ENCODE results near the gene ADAMTS12. TPM values are rescaled to one million over a fixed set of nuclear protein-coding genes. Genes with fewer than 3 reads are reported as not detected.

ADAMTS12 gene
- polyA plus RNA-seq, 1 donor from 2014 or later: 0.07 TPM

GRCh38 chr5:33758737-33759136 lies 133.1 kb downstream of the ADAMTS12 start:
- Histone ChIP-seq H3K79me2 (replicated peaks; ENCODE audit: insufficient read depth, low read length) (no peaks in the 10 kb centered on the region), H3K9me2 (ENCODE audit: insufficient read depth, low read length) (no peaks in the 10 kb centered on the region), H3K27ac (ENCODE audit: low read length) (no peak overlapping the region), H4K20me1 (ENCODE audit: insufficient read depth) (no peaks in the 10 kb centered on the region), H3K9ac (ENCODE audit: low read length) (no peak overlapping the region), H3K4me3 (ENCODE audit: low read length) (no peak overlapping the region), H3K9me3 (ENCODE audit: low read length) (no peaks in the 10 kb centered on the region), H3F3A (ENCODE audit: insufficient read depth, low read length, poor library complexity, severe bottlenecking) (no peaks in the 10 kb centered on the region), H3K27me3 (ENCODE audit: insufficient read depth, low read depth, low read length) (no peaks in the 10 kb centered on the region), H2AFZ (ENCODE audit: low read depth, low read length) (no peak overlapping the region), H3K4me2 (ENCODE audit: low read length) (no peak overlapping the region), H3K36me3 (ENCODE audit: insufficient read depth, low read length) (no peaks in the 10 kb centered on the region)
- no peak for TF ChIP-seq EP300 (conservative IDR thresholded peaks at IDR 0.05; ENCODE audit: poor library complexity, severe bottlenecking)
- no peak for TF ChIP-seq CTCF (IDR thresholded peaks at IDR 0.05; ENCODE audit: poor library complexity, severe bottlenecking)
- no peak for TF ChIP-seq SMC3 (conservative IDR thresholded peaks at IDR 0.05; ENCODE audit: poor library complexity)
- TF ChIP-seq MXI1 (conservative IDR thresholded peaks at IDR 0.05; ENCODE audit: poor library complexity, severe bottlenecking): no peak
- no peak for TF ChIP-seq POLR2AphosphoS5 (IDR thresholded peaks at IDR 0.05)
- TF ChIP-seq REST (IDR thresholded peaks at IDR 0.05; ENCODE audit: borderline replicate concordance): no peak
- no peak for TF ChIP-seq RAD21 (conservative IDR thresholded peaks at IDR 0.05)
- TF ChIP-seq TAF1 (IDR thresholded peaks at IDR 0.05; ENCODE audit: low read depth): no peak
- TF ChIP-seq EZH2 (IDR thresholded peaks at IDR 0.05; ENCODE audit: borderline replicate concordance, insufficient read depth, low read length, poor library complexity, severe bottlenecking): no peak

GRCh38 chr5:33756491-33756890 lies 135.3 kb downstream of the ADAMTS12 start:
- H3K9me3 ChIP-seq (ENCODE audit: low read length): no peaks in the 10 kb centered on the region
- no peaks in the 10 kb centered on the region for H3K9me2 ChIP-seq (ENCODE audit: insufficient read depth, low read length)
- no peaks in the 10 kb centered on the region for H3F3A ChIP-seq (ENCODE audit: insufficient read depth, low read length, poor library complexity, severe bottlenecking)
- no peak overlapping the region for H3K4me2 ChIP-seq (ENCODE audit: low read length)
- no peaks in the 10 kb centered on the region for H3K79me2 ChIP-seq (replicated peaks; ENCODE audit: insufficient read depth, low read length)
- H3K27me3 ChIP-seq (ENCODE audit: insufficient read depth, low read depth, low read length): no peaks in the 10 kb centered on the region
- H4K20me1 ChIP-seq (ENCODE audit: insufficient read depth): no peaks in the 10 kb centered on the region
- no peaks in the 10 kb centered on the region for H3K36me3 ChIP-seq (ENCODE audit: insufficient read depth, low read length)
- H3K9ac ChIP-seq (ENCODE audit: low read length): no peak overlapping the region
- TF ChIP-seq REST (IDR thresholded peaks at IDR 0.05; ENCODE audit: borderline replicate concordance) (no peak), RAD21 (conservative IDR thresholded peaks at IDR 0.05) (no peak), MXI1 (conservative IDR thresholded peaks at IDR 0.05; ENCODE audit: poor library complexity, severe bottlenecking) (no peak), POLR2AphosphoS5 (IDR thresholded peaks at IDR 0.05) (no peak), EZH2 (IDR thresholded peaks at IDR 0.05; ENCODE audit: borderline replicate concordance, insufficient read depth, low read length, poor library complexity, severe bottlenecking) (no peak), SMC3 (conservative IDR thresholded peaks at IDR 0.05; ENCODE audit: poor library complexity) (no peak), TAF1 (IDR thresholded peaks at IDR 0.05; ENCODE audit: low read depth) (no peak), EP300 (conservative IDR thresholded peaks at IDR 0.05; ENCODE audit: poor library complexity, severe bottlenecking) (no peak), CTCF (IDR thresholded peaks at IDR 0.05; ENCODE audit: poor library complexity, severe bottlenecking) (no peak)
- no peak overlapping the region for H3K27ac ChIP-seq (ENCODE audit: low read length)
- no peak overlapping the region for H3K4me3 ChIP-seq (ENCODE audit: low read length)
- no peak overlapping the region for H2AFZ ChIP-seq (ENCODE audit: low read depth, low read length)

Data from neural cell (in vitro differentiated cells).